HG03139 (cell line): ENCODE results near the gene ZBTB16.

Source experiments
- ATAC-seq: cut with Tn5 transposase; IDR thresholded peaks from one replicate; pipeline ENCODE4 v1.9.1; 2021; ENCODE audit not compliant: unreplicated experiment

ZBTB16 gene

DNA sequence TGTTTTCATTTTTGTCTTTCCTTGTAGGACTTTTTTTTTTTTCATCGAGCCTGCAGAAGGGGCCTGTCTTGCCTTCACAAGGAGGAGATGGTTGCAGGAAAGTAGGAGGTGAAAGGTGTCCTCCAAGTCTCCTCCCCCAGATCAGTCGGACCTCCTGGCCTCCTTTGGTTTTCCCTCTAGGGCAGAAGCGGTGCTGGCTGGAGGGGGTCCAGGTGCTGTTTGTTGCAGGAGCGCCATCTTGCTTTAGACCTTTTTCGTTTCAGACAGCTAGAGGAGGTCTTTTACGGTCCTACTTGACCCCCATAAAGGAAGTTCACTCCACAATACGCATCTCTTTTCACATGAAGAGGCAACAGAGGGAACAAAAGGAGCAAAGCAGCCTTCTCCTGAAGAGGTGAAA is 66.0 kb downstream of the ZBTB16 start:
- ATAC-seq, result no peak

DNA sequence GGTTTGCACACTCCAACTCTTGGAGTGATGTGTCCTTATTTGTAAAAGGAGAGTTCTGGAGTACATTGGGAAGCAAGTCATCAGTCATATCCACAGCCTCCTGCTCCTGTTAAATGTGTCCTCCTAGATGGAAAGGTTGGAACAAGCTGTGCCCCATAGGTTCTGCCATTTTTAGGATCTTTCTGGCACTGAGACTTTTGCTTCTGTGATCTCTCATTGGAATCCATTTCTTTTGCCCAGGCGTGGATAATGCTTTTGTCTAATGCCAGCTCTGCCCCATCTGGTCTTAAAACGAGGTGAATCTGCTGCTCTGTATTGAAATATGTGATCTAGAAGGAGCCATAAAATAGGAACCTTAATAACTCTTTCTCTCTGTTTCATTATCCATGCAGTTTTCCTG is 66.4 kb downstream of the ZBTB16 start:
- ATAC-seq, result no peak

DNA sequence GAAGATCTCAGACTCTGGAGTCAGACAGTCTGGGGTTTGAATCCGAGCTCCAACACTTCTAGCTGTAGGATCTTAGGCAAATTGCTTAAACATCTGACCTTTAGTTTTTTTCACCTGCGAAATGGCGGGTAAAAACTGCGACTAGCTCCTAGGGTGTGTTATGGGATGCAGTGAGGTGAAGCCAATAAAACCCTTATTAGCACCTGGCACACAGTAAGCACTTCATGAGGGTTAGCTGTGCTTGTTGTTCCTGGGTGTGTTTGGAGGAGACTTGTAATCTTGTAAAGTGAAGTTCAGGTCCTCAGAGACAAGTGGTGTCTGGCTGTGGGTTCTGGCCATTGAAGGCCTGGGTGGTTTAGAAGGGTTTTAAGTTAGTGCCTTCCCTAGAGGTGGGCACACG is 68.9 kb downstream of the ZBTB16 start:
- ATAC-seq, result no peak

DNA sequence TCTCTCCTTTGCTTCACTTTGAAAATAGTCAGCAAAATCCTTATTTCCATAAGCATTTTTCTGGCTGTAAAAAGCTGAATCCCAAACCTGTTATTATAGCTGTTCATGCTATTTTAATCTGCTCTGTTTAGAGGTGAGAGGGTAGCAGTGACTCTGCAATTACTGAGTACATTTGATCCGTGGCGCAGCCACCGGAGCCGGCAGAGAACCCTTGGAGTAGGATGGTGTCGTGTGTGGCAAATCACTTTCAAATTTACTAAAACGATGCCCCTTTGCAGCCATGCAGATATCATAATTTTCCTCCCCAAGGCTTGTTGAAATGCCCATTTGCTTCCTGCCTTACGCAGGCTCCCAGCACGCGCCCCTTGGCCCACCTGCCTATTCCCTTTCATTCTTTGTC is 69.6 kb downstream of the ZBTB16 start:
- ATAC-seq, result no peak

DNA sequence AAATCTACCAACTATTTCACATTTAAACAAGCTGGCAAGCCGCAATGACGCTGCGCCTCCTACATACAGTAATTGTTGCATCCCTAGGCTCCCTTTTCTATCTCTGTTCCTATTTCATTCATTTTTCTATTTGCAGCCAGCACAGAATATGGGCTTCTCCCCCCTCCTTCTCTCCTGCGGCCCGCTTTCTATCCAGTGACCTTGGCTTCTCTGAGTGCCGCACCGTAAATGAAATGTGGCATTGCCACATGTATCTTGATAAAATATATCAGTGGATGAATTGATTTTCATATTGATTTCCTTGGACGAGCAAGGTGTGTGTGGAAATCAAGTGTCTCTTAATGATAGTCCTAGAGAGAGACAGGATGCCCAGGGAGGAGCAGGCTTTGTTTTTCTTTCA is 70.2 kb downstream of the ZBTB16 start:
- no peak for ATAC-seq

DNA sequence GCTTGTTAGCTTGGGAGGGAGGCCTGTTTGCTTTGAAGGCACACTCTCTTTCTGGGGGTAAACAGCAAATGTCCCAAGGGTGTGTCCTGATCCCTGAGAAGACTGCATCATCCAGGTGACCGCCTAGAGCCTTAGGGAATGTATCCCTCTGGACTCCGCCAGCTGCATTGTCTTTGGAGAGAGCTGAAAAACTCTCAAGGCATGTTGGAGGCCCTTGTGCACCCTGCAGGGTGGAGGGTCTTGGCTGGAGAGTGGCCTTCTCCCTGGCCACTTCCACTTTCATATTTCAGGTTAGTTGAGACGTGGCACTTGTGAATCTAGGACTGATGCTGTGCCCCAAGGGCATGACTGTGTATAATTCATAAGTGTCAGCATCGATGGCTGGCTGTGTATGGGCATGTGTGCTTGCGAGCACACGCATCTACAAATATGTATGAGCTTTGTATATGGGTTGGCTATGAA is 70.6 kb downstream of the ZBTB16 start:
- no peak for ATAC-seq

DNA sequence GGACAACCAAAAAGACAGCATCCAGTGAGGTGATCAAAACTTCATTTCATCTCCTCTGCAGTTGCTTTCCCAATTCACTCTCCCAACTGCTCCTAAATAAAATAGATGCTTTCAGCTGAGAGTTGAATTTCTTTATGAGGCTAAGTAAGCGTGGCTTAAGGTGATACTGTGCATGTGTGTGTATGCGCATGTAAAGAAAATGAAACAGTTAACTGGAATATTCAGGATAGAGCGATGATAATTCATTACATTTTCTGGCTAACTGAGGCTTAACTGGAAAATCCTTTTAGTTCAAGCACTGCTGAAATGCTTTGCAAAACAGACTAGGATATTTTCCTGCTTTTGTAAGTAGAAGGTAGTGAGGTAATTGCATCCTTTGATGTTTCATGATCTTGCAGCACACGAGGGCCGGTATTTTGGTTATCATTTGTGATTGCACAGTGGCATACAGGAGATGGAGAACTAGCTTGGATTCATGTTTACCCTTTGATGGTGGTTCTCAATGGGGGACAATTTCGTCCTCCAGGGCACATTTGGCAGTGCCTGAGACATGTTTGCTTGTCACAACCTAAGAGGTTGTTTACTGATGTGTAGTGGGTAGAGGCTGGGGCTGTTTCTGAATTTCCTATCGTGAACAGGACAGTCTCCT is 71.2 kb downstream of the ZBTB16 start:
- ATAC-seq, result no peak

GRCh38 chr11:114131461-114131864 is 72.0 kb downstream of the ZBTB16 start:
- no peak for ATAC-seq

DNA sequence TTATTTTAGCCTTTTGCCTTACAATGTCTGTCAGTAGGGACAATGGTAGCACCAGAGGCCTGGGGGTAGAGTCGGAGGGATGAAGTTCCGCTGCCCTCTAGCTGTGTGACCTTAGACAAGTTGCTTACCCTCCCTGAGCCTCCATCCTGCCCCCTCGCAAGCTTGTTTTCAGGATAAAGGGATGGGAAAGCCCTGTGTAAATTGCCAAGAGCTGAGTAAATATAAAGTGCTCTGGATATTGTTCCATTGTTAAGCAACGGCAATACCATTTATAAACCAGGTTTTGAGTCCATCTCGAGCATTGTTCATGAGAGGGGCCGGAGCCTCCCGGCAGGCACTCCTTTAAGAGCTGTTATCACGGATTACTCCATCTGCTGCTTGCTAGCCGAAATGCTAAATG is 72.9 kb downstream of the ZBTB16 start:
- no peak for ATAC-seq

- ATAC-seq, result no peak
Observed at GRCh38 chr11:114132944-114133394, 73.5 kb downstream of the ZBTB16 start.

- no peak for ATAC-seq
Observed at GRCh38 chr11:114133548-114134329, 74.2 kb downstream of the ZBTB16 start.

- ATAC-seq, result no peak
Observed at GRCh38 chr11:114134870-114135269, 75.4 kb downstream of the ZBTB16 start.

DNA sequence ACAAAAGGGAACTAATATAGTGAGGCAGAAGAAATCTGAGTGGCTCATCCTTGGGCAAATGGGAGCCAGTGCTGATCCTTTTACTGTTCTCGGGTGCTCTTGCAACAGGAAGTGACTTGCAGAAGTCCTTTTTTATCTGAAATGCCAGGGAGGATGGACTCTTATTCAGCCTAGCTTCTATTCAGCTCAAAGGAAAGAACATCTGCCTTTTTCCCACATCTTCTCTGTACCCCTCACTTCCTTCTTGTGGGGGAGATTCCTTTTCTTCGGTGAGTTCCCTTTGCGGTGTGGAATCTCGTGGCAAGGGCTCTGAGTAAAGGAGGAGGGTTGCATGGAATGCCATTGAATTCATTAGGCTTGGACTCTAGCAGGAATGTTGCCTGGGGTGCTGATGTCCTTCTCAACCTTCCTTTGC is 76.2 kb downstream of the ZBTB16 start:
- no peak for ATAC-seq

GRCh38 chr11:114136686-114137640 is 77.5 kb downstream of the ZBTB16 start:
- no peak for ATAC-seq

DNA sequence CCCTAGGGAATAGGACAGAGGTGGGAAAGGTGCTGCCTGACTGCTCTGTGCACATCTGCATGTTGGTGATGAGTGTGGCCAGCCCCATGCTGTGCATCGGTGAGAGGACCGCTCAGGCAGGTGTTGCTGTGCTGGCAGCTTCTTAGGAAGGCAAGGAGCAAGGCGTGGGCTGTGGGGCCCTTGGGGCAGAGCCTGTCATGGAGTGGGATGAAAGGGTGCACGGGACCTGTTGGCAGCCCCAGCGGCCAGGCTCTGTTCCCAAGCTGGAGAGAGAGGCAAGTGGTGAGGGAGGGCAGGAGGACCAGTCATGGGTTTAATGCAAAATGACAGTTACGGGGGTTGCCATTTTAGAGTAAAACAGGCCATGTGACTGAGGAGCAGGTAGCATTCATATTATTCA is 78.3 kb downstream of the ZBTB16 start:
- ATAC-seq, result no peak

DNA sequence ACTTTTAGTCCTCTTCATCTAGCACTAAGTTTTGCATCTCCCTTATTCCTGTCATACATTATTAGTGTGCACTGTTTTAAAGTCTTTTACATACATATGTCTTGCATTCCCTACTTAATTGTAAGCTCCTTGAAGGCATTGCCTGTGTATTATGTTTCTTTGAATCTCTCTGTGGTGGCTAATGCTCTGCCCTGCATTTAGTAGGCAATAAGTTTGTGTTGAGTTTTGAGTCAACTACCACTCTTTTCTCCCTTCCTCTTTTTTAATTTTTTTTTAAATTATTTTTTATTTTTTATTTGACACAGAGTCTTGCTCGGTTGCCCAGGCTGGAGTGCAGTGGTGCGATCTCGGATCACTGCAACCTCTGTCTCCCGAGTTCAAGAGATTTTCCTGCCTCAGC is 78.9 kb downstream of the ZBTB16 start:
- ATAC-seq, result no peak

- ATAC-seq, result no peak
Observed at GRCh38 chr11:114140826-114141225, 81.3 kb downstream of the ZBTB16 start.

GRCh38 chr11:114141863-114142580 is 82.5 kb downstream of the ZBTB16 start:
- ATAC-seq, result no peak

- ATAC-seq, result no peak
Observed at GRCh38 chr11:114142707-114143106, 83.2 kb downstream of the ZBTB16 start.

- no peak for ATAC-seq
Observed at GRCh38 chr11:114145166-114145775, 85.8 kb downstream of the ZBTB16 start.
